ENCODE measurements around the gene TTLL10.

TTLL10 gene

DNA sequence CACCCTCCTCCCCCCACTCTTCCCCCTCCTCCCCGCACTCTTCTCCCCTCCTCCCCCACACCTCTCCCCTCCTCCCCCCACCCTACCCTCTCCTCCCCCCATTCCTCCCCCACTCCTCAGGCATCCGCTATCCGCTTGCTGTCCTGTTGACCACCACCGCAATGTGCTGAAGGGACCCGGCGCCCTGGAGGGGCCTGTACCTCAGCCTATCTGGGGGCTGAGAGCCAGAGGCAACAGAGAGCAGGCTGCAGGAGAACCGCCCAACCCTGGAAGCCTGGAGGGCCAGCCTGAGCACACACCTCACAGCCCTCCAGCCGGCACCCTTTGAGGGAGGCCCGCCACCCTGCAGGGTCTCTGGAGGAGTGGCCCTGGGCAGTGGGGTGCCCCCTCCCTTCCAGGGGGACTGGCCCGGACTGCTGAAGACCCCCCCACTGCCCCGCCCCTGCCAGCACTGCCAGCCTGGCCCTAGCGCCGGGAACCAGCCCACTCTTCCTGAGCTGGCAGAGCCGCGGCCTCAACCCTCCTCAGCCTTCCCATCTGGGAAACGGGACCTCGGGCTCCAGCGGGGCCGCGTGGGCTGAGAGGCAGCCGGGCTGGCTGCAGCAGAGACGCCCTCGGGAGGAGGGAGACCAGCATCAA is 71.6 kb downstream of the TTLL10 start:
- no peak for DNase-seq (ENCODE audit: low read depth in 4 of 4, low spot score in 1 of 4)

DNA sequence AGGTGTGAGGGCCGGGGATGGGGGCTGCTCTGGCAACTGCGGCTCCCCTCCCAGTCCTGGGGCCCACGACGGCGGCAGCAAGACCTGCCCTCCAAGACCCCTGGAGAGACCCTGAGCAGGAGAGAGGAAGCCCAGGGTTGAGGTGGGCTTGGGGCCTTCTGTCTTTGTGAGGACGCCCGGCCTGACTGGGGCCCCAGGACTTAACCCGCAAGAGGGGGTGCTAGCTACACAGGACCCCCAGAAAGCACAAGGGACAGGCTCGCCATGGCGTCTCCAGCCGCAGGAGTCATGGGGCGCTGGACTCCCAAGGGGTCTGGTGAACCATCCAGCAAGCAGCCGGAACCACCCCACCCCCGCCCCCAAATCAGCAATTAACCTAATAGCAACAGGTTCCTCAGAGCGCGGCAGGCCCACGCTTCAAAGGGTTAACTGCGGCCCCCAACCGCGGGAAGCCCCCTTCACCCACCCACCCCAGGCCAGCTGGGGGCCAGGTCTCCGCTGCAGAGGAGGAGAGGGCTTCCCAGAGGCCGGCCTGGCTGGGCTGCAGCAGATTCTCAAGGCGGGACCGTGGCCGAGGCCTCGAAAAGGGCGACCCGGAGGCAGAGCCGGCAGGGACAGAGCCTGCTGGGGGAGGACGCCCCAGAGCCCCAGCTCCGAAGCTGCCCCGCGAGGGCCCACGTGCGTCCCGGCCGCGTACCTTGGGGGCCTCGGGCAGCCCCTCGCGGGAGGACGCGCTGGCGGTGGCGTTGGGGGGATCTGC is 72.3 kb downstream of the TTLL10 start:
- no peak for DNase-seq (ENCODE audit: low read depth in 4 of 4, low spot score in 1 of 4)

- DNase-seq (ENCODE audit: low read depth in 4 of 4, low spot score in 1 of 4): no peak
Observed at GRCh38 chr1:1246577-1247340, 73.1 kb downstream of the TTLL10 start, which contains the start of gene C1QTNF12. TSS of gene C1QTNF12 (minus strand) at chr1:1246722. CDS start at chr1:1246690, 32 bp downstream.

DNA sequence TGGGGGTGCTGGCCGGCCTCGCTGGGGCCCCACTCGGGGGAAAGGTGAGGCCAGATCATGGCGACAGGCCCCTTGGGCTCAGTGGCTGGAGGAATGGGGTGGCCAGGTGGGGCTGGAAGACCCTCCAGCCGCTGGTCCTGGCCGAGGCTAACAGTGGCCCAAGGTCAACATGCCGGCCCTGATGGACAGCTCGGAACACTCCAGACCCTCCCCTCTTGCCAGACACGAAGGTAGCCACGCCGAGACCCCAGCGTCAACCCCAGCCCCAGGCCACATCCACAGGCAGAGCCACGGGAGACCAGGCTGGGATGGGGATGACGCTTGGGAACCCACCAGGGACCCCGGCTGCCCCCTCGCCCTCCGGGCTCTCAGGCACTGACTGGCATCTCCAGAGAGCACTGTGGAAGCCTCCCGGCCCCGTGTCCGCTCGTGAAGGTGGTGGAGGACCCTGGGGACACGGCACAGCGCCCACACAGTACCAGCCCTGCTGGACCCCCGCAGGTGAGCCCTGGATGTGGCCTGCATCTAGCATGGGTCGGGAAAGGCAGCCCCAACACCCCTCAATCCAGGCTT is 73.7 kb downstream of the TTLL10 start:
- DNase-seq (ENCODE audit: low read depth in 4 of 4, low spot score in 1 of 4): no peak
